SK-N-MC (cell line): Measurements from ENCODE around the gene LGALS3BP.
"Not testable (repeated sequence)": the region's sequence is repeated elsewhere in the genome, so short reads cannot be mapped to it uniquely, and the experiment has no call there.

Experiments used
- EZH2 ChIP-seq: fragments of 200-600 bp; sonication (generic); IDR thresholded peaks from one replicate; pipeline ENCODE4 v1.6.1; 2017; ENCODE audit warnings: antibody characterized with exemption
- FOXP2 ChIP-seq: optimal IDR thresholded peaks from 2 replicates; pipeline ENCODE3; 2011; ENCODE audit warnings: mild to moderate bottlenecking, moderate library complexity; ENCODE audit not compliant: insufficient read depth; ENCODE audit errors: extremely low read length, control extremely low read depth
- POLR2AphosphoS5 ChIP-seq: IDR thresholded peaks from 2 replicates; pipeline ENCODE4 v1.6.1; 2012; ENCODE audit warnings: mild to moderate bottlenecking, low read depth, low read length, borderline replicate concordance

- TF ChIP-seq EZH2, POLR2AphosphoS5, FOXP2: not testable (repeated sequence)
Measured at GRCh38 chr17:78945455-78945854, 34.3 kb downstream of the LGALS3BP start.
